ENCODE results near the gene DBN1.

The DBN1 gene

GRCh38 chr5:177445917-177446199 is 27.6 kb downstream of the DBN1 start:
- no peak for DNase-seq (ENCODE audit: extremely low read depth in 1 of 2, low read depth in 1 of 2)

GRCh38 chr5:177445052-177445916 is 28.1 kb downstream of the DBN1 start:
- no peak for DNase-seq (ENCODE audit: extremely low read depth in 1 of 2, low read depth in 1 of 2)

- no peak for DNase-seq (ENCODE audit: extremely low read depth in 1 of 2, low read depth in 1 of 2)
These were observed 29.1 kb downstream of the DBN1 start for GRCh38 chr5:177444106-177445051.

GRCh38 chr5:177443144-177443983 is 30.1 kb downstream of the DBN1 start:
- DNase-seq (ENCODE audit: extremely low read depth in 1 of 2, low read depth in 1 of 2), result no peak

DNA sequence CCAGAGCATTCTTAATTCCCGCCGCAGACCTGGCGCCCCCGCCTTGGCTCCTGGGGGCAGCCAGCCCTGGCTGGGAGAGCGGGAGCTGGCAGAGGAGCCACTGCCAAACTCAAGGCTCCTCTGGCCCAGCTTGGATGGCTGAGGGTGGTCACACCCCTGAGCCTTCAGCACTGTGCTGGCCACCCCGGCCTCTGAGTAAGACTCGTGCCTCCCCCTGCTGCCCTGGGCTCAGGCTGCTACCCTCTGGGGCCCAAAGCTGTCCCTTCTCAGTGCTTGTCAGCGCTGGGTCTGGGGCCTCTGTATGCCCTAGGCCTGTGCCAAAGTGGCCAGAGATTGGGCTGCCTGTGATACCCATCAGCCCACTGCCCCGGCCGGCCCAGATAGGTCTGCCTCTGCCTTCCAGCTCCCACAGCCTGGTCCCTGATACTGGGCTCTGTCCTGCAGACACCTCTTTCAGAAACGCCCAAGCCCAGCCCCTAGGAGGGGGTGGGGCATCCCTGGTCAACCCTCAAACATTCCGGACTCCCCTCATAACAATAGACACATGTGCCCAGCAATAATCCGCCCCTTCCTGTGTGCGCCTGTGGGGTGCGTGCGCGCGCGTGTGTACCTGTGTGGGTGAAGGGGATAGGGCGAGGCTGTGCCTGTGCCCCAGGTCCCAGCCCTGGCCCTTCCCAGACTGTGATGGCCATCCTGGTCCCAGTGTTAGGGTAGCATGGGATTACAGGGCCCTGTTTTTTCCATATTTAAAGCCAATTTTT is 31.2 kb downstream of the DBN1 start:
- no peak for DNase-seq (ENCODE audit: extremely low read depth in 1 of 2, low read depth in 1 of 2)

DNA sequence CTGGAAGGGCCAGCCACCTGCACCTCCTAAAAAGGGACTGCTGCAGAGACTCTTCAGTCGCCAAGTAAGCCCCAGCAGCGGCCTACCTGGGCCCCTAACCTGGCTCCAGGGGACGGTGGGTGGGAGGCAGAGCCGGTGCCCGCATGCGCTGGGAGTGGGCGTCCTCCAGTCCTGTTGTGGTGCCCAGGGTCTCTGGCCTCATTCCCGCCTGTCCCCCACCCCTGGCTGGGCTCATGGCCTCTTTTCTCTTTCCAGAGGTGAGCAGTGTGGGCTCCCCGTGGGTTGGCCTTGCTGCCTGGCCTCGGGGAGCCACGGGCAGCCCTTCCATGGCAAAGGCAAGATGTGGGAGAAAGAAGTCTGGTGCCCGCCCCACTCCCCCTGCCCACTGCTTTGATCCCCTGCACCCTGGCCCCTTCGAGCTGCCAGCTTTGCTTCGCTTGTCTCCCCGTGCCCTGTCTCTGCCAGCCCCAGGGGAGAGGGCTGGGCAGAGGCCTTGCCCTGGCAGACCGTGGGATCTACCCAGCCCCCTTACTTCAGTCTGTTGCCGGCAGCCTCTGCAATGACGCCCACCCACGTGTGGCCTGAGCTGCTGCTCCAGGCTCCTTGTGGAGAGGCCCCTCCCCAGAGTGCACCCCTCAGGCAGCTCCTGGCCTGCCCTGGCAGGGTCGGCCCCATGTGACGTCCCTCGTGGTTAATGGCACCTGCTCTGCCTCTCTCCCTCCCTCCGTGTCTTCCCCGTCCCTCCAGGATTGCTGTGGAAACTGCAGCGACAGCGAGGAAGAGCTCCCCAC is 32.2 kb downstream of the DBN1 start:
- DNase-seq (ENCODE audit: extremely low read depth in 1 of 2, low read depth in 1 of 2), result no peak

- no peak for DNase-seq (ENCODE audit: extremely low read depth in 1 of 2, low read depth in 1 of 2)
These were observed 33.0 kb downstream of the DBN1 start for GRCh38 chr5:177440211-177440989.

- no peak for DNase-seq (ENCODE audit: extremely low read depth in 1 of 2, low read depth in 1 of 2)
These were observed 33.8 kb downstream of the DBN1 start for GRCh38 chr5:177439518-177440053.

DNA sequence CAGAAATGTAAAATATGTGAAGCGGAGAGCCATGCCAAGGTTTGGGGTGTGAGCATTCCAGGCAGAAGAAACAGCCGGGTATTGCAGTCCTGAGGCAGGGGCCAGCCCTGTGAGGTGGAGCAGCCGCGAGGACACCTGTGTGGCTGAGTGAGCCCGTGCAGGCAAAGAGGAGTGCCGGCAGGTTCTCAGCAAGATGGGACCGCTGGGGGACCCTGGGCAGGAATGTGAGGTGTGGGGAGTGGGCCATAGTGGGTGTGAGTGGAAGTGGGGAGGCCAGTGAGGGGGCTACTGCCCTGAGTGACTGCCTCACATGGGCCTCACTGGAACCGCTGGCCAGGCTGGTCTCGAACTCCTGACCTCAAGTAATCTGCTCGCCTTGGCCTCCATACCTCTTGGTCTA is 35.0 kb downstream of the DBN1 start:
- no peak for DNase-seq (ENCODE audit: extremely low read depth in 1 of 2, low read depth in 1 of 2)

DNA sequence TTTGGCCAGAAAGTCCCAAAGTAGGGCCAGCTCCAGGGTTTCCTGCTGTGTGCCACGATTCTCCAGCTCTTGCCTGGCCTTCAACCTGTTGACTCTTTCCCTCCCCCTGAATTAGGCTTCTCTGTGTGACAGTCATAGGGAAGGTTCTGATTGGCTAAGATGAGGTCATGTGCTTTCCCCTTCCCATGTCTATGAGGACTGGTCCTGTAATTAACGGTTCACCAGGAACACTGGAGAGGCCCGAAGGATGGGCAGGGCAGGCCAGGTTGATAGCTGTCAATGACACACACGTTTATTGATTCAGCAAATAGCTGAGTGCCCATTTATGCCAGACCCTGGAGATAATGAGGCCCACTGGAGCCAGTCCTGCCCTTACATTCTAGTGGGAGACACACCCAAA is 35.8 kb downstream of the DBN1 start:
- no peak for DNase-seq (ENCODE audit: extremely low read depth in 1 of 2, low read depth in 1 of 2)

- DNase-seq (ENCODE audit: extremely low read depth in 1 of 2, low read depth in 1 of 2), result no peak
These were observed 37.4 kb downstream of the DBN1 start for GRCh38 chr5:177435847-177436536.

DNA sequence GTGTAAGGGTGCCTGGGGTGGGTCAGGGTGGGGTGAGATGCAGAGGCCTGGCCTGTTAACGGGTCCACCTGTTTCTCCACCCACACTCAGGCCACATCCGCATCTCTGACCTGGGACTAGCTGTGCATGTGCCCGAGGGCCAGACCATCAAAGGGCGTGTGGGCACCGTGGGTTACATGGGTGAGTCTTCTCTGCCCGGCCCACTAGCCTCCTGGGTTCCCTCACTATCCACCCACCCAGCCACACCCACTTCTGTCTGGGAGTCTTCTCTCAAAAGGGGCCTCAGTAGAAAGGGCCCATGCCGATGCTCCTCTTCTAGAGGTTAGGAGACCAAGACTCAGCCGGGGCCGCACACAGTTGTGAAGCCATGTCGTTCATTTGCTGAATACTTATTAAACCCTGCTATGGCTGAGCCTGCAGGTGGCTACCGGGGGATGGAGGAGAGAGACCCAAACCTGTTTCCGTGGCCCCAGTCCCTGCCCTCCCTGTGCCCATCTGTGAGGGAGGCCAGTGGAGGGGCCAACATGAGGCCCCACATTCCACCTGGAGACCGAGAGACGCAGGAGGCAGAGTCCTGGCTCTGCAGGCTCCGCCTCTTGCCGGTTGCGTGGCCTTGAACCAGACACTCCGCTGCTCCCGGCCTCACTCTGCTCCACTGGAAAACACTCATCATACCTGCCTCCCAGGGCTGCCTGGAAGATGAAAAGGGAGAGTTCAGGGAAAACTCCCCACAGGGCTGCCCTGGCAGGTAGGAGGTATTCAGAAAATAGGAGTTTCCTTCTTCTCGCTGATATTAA is 38.3 kb downstream of the DBN1 start:
- DNase-seq (ENCODE audit: extremely low read depth in 1 of 2, low read depth in 1 of 2), result no peak

DNA sequence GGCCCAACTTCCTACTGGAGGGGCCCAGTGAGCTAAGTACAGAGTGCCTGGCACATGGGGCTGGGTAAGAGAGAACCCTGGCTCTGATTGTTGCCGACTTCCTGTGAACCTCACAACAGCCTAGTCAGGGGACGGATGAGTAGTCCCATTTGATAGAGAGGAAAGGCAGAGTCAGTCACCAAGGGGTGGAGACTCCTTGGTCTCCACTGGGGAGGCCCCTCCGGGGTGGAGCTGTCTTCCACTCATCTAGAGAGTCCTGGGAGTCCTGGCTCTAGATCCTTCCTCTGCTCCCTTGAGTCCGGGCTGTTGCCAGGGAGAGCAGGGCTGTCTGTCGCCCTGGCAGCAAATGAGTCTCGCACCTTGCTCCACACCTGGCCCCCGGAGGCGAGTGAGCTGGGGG is 39.0 kb downstream of the DBN1 start:
- DNase-seq (ENCODE audit: extremely low read depth in 1 of 2, low read depth in 1 of 2), result no peak

DNA sequence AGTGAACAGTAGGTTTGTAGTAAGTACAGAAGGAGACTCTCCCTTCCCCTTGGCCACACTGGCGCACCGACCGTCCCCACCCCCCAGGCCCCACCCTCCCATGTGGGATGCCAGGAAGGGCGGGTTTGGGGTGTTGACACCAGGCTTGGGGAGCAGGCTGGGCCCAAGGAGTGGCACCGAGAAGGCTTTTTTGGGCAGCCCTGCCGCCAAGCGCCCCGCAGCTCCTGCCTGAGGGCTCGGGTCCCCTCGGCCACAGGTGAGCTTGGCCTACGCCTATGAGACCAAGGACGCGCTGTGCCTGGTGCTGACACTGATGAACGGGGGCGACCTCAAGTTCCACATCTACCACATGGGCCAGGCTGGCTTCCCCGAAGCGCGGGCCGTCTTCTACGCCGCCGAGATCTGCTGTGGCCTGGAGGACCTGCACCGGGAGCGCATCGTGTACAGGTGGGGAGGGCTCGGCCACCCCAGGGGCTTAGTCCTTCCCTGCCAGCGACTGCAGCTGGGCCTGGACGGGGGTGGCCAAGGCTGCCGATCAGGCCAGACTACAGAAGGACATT is 39.7 kb downstream of the DBN1 start:
- no peak for DNase-seq (ENCODE audit: extremely low read depth in 1 of 2, low read depth in 1 of 2)

DNA sequence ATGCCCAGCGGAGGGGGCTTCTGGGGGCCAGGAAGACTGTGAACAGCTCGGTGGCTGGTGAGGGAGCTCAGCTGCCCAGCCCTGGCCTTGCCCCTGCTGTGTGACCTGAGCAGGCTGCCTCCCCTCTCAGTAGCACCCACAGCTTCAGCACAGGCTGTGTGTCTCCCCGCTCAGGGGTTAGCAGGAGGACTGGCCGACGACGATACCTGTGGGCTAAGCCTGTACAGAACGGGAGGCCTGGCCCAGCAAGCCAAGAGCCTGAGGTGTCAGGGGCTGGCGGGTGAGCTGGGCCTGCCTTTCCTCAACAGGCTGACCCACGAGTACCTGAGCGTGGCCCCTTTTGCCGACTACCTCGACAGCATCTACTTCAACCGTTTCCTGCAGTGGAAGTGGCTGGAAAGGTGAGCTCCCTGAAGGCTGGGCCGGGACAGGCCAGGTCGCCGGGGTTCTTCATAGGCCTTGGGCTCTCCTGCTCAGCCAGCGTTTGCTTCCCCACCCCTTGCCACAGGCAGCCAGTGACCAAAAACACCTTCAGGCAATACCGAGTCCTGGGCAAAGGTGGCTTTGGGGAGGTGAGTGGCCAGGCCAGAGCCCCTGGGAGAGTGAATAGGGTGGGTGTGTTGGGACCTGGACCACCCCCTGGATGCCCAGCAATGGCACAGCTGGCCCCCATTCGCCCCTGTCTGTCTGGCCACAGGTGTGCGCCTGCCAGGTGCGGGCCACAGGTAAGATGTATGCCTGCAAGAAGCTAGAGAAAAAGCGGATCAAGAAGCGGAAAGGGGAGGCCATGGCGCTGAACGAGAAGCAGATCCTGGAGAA is 40.4 kb downstream of the DBN1 start:
- no peak for DNase-seq (ENCODE audit: extremely low read depth in 1 of 2, low read depth in 1 of 2)
